ENCODE measurements around the gene JAKMIP3. TPM values are rescaled to one million over a fixed set of nuclear protein-coding genes. Genes with fewer than 3 reads are reported as not detected.

JAKMIP3 gene
- total RNA-seq, 4 donors from 2014 or later: 0.32 to 1.1 (median 0.51) TPM

GRCh38 chr10:132094581-132095234 is 29.0 kb downstream of the JAKMIP3 start:
- H3K4me3 ChIP-seq (ENCODE audit: low read depth, poor library complexity, severe bottlenecking): no peak overlapping the region
- intact Hi-C loops (cut with DNase I; ENCODE audit: low total_unique reads): no loop called here
- WGBS, 2 donors: 71 to 79% methylated on average over 9 of the region's 9 CpGs
- DNase-seq (ENCODE audit: low spot score in 2 of 2): no peak
- no peak for TF ChIP-seq POLR2A (IDR thresholded peaks at IDR 0.05)
- TF ChIP-seq, protein P1, sequence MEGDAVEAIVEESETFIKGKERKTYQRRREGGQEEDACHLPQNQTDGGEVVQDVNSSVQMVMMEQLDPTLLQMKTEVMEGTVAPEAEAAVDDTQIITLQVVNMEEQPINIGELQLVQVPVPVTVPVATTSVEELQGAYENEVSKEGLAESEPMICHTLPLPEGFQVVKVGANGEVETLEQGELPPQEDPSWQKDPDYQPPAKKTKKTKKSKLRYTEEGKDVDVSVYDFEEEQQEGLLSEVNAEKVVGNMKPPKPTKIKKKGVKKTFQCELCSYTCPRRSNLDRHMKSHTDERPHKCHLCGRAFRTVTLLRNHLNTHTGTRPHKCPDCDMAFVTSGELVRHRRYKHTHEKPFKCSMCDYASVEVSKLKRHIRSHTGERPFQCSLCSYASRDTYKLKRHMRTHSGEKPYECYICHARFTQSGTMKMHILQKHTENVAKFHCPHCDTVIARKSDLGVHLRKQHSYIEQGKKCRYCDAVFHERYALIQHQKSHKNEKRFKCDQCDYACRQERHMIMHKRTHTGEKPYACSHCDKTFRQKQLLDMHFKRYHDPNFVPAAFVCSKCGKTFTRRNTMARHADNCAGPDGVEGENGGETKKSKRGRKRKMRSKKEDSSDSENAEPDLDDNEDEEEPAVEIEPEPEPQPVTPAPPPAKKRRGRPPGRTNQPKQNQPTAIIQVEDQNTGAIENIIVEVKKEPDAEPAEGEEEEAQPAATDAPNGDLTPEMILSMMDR (IDR thresholded peaks at IDR 0.05): no peak

GRCh38 chr10:132095403-132096113 is 29.8 kb downstream of the JAKMIP3 start:
- TF ChIP-seq, protein P1 (IDR thresholded peaks at IDR 0.05): no peak
- no peak for TF ChIP-seq POLR2A (IDR thresholded peaks at IDR 0.05)
- H3K4me3 ChIP-seq (ENCODE audit: low read depth, poor library complexity, severe bottlenecking): no peak overlapping the region
- 86 to 87% methylated on average over 12 of the region's 12 CpGs for WGBS, 2 donors
- intact Hi-C loops (cut with DNase I; ENCODE audit: low total_unique reads): no loop called here
- DNase-seq (ENCODE audit: low spot score in 2 of 2): no peak

GRCh38 chr10:132096223-132096622 is 30.5 kb downstream of the JAKMIP3 start:
- intact Hi-C loops (cut with DNase I; ENCODE audit: low total_unique reads): no loop called here
- 31 to 34% methylated on average over 6 of the region's 6 CpGs for WGBS, 2 donors
- TF ChIP-seq, protein P1 (IDR thresholded peaks at IDR 0.05): no peak
- no peak for TF ChIP-seq POLR2A (IDR thresholded peaks at IDR 0.05)
- no peak for DNase-seq (ENCODE audit: low spot score in 2 of 2)
- H3K4me3 ChIP-seq (ENCODE audit: low read depth, poor library complexity, severe bottlenecking): no peak overlapping the region

DNA sequence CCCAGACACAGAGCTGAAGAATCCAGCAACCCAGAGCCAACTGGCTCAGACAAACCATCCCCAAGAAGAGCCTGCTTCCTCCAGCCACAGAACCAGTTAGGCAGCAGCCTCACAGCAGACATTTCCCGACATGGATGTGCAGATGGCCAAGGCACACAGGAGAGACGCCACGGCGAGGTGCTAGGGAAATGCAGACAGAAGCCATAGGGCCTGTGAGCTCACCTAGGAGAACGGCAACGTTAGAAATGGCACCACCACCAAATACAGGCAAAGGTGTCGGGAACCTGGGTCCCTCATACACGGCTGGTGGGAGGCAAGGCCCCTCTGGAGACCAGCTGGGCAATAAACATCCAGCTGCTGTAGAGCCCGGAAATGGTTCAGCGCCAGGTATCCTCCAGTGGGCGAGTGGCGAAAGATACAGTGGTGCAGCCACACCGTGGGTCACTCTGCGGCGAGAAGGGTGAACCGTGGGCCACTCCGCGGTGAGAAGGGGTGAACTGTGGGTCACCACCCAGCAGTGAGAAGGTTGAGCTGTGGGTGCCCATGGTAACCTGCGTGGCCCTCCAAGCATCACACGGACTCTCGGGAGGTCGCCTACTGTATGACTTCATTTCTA is 31.2 kb downstream of the JAKMIP3 start:
- intact Hi-C loops (cut with DNase I; ENCODE audit: low total_unique reads): no loop called here
- DNase-seq (ENCODE audit: low spot score in 2 of 2): no peak
- 91% methylated on average over 22 of the region's 22 CpGs for WGBS, 2 donors
- no peak overlapping the region for H3K4me3 ChIP-seq (ENCODE audit: low read depth, poor library complexity, severe bottlenecking)
- no peak for TF ChIP-seq POLR2A (IDR thresholded peaks at IDR 0.05)
- TF ChIP-seq, protein P1 (IDR thresholded peaks at IDR 0.05): no peak

DNA sequence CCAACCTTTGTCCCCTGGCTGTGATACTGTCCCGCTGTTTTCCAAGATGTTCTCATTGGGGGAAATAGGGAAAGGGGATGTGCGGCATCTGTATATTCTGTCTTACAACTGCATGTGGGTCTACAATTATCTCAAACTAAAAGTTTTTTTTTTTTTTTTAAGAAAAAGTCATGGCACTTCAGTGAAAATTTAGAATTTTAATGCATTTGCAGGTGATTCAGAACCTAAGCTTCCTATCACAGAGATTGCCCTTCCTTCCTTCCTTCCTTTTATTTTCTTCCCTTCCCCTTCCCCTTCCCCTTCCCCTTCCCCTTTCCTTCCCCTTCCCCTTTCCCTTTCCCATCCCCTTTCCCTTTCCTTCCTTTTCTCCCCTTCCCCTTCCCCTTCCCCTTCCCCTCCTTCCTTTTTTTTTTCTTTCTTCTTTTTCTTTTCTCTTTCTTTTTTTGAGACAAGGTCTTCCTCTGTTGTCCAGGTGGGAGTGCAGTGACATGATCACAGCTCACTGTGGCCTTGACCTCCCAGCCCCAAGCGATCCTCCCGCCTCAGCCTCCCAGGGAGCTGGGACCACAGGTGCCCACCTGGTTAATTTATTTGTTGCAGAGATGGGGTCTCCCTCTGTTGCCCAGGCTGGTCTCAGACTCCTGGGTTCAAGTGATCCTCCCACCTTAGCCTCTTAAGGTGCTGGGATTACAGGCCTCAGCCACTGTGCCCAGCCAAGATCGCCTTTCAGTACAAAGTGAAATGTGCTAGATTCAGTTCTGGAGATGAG is 32.0 kb downstream of the JAKMIP3 start:
- intact Hi-C loops (cut with DNase I; ENCODE audit: low total_unique reads): no loop called here
- TF ChIP-seq, protein P1 (IDR thresholded peaks at IDR 0.05): no peak
- no peak for TF ChIP-seq POLR2A (IDR thresholded peaks at IDR 0.05)
- no peak for DNase-seq (ENCODE audit: low spot score in 2 of 2)
- no peak overlapping the region for H3K4me3 ChIP-seq (ENCODE audit: low read depth, poor library complexity, severe bottlenecking)
- 59 to 98% methylated on average over 5 of the region's 5 CpGs for WGBS, 2 donors
